Left lung (tissue), 10 donors: Measurements from ENCODE around the gene CTNNB1. TPM values are rescaled to one million over a fixed set of nuclear protein-coding genes. Genes with fewer than 3 reads are reported as not detected.

Experiments
- ATAC-seq: fragments of 200-7000 bp; cut with Tn5 transposase; one replicate; pipeline ENCODE4 v1.9.1; 2020; ENCODE audit warnings: moderate library complexity
- DNase-seq, 4 donors: peaks; one replicate each; pipeline ENCODE4 v3.0.0-alpha.2; 2013 to 2020
- H3K27ac ChIP-seq, 2 donors: fragments of 200-600 bp; sonication (generic) in 1 of 2; one replicate each; pipeline versions ENCODE4 v1.5.0 to v1.8.0; 2020 to 2021
- H3K27me3 ChIP-seq, 2 donors: fragments of 200-600 bp; sonication (generic) in 1 of 2; one replicate each; pipeline versions ENCODE4 v1.5.0 to v1.8.0; 2020 to 2021
- H3K36me3 ChIP-seq, 2 donors: fragments of 200-600 bp; sonication (generic) in 1 of 2; one replicate each; pipeline versions ENCODE4 v1.5.0 to v1.8.0; 2020 to 2021
- H3K4me1 ChIP-seq, 2 donors: fragments of 200-600 bp; one replicate each; pipeline ENCODE4 v1.8.0; 2021
- H3K4me3 ChIP-seq, 2 donors: fragments of 200-600 bp; sonication (generic) in 1 of 2; one replicate each; pipeline versions ENCODE4 v1.5.0 to v1.8.0; 2020 to 2021; ENCODE audit warnings: mild to moderate bottlenecking in 1 of 2
- H3K9me3 ChIP-seq, 2 donors: fragments of 200-600 bp; sonication (generic) in 1 of 2; one replicate each; pipeline versions ENCODE4 v1.5.0 to v1.8.0; 2020 to 2021
- intact Hi-C, 2 donors: fragments of 100-400 bp; cut with DNase I; formaldehyde crosslinking; loops; one replicate each; pipeline versions ENCODE4 v1.11.2 to v1.14.2; 2022
- polyA plus RNA-seq, 6 donors: library from polyadenylated mRNA; unstranded; fragments of 120-200 nt; gene quantifications; one replicate each; pipeline ENCODE4 v1.2.1, GENCODE V29; 2013; ENCODE audit not compliant: insufficient read length in 6 of 6
- total RNA-seq, 2 donors: library from RNA; stranded (reverse); fragmentation: NEBNext Ultra II Directional; extraction: Animal tissue kit (Norgen Biotek cat#: 25700); gene quantifications; one replicate each; pipeline ENCODE4 v1.2.1, GENCODE V29; 2021
- TF ChIP-seq, protein P1 (sequence below), 2 donors: fragments of 200-600 bp; sonication (generic) in 1 of 2; IDR thresholded peaks; one replicate each; pipeline versions ENCODE4 v1.5.0 to v1.8.0; 2021; ENCODE audit warnings: antibody characterized with exemption in 2 of 2
- donor health status: DM: no; HTN: yes; CAD: no.
- donor health status: DM: no; HTN: no; CAD: no.

CTNNB1 gene
- total and polyA plus RNA-seq, 8 donors, result 289 to 492 (median 448) TPM

DNA sequence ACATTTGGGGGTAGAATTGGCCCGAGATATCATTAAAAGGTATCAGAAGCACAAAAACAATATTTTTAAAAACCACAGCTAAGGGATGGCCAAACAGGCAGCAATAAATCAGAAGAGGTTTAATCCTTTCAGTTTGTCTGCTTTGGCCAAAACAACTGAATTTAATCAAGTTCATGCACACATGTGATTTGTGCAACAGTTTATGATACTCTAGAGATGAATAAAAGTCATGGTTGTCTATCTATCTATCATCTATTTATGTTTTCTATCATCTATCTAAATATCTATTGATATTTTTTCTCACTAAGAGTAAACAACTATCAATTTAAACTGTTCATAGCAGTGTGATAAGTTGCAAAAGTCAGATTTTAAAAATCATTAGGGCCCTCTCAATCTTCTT lies 13.0 kb upstream of the CTNNB1 start:
- Histone ChIP-seq H3K27ac (no peak overlapping the region), H3K4me3 (no peak overlapping the region), H3K36me3 (no peaks in the 10 kb centered on the region), H3K4me1 (no peaks in the 10 kb centered on the region), H3K9me3 (no peaks in the 10 kb centered on the region), H3K27me3 (no peaks in the 10 kb centered on the region)
- no peak for ATAC-seq
- intact Hi-C loops, result no loop called here
- DNase-seq, result no peak
- TF ChIP-seq, protein P1, sequence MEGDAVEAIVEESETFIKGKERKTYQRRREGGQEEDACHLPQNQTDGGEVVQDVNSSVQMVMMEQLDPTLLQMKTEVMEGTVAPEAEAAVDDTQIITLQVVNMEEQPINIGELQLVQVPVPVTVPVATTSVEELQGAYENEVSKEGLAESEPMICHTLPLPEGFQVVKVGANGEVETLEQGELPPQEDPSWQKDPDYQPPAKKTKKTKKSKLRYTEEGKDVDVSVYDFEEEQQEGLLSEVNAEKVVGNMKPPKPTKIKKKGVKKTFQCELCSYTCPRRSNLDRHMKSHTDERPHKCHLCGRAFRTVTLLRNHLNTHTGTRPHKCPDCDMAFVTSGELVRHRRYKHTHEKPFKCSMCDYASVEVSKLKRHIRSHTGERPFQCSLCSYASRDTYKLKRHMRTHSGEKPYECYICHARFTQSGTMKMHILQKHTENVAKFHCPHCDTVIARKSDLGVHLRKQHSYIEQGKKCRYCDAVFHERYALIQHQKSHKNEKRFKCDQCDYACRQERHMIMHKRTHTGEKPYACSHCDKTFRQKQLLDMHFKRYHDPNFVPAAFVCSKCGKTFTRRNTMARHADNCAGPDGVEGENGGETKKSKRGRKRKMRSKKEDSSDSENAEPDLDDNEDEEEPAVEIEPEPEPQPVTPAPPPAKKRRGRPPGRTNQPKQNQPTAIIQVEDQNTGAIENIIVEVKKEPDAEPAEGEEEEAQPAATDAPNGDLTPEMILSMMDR (IDR thresholded peaks at IDR 0.05), result no peak

DNA sequence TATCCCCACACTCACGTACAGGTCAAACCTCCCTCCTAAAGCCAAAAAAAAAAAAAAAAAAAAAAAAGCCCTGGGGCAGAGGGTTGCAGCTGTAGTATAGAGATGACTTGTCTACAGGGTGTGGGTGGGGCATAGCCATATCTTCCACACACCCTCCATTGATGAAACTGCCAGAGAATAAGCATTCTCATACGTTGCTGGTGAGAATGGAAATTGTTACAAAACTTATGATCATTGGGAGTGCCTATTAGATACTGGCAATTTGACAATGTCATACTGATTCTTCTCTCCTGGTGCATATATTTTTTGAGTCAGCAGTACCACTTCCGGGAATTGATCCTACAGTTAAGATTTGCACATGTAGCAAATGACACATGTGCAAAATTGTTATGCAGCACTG lies 11.0 kb upstream of the CTNNB1 start:
- Histone ChIP-seq H3K36me3 (no peaks in the 10 kb centered on the region), H3K9me3 (no peaks in the 10 kb centered on the region), H3K27me3 (no peaks in the 10 kb centered on the region), H3K4me1 (no peaks in the 10 kb centered on the region), H3K27ac (no peak overlapping the region), H3K4me3 (no peak overlapping the region)
- TF ChIP-seq, protein P1 (IDR thresholded peaks at IDR 0.05), result no peak
- intact Hi-C loops, result no loop called here
- DNase-seq, result no peak
- no peak for ATAC-seq

DNA sequence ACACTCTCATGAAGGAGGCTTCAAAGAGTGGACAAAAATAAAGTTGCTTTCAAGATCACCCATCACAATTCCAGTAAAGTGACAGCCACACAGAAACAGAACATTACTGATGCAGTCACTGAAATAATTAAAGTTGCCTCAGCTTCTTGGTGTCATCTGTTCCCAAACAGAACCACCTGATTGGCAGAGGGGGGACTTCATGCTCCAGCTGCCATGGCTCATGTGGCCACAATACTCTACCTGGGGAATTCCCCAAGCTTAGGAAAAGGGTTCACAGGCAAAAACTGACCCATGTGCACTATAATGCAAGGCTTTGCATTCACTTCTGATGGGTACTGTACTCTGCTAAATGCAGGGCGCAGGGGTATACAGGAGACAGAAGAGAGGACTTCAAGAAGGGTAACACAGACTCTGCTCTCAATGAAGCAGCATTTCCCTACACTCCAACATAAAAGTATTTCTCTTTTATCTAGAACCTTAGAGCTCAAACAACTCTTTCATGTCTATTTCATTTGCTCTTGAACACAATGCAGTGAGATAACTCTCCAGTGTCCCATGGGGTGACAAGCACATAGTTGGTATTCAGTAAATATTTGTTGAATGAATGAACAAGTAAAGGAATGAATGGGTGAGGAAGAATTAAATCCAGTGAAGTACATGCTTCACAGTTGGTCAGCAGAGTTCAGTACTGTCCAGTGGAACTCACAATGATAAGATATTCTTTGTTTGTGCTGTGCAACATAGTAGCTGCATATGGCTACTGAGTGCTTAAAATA lies 8.6 kb upstream of the CTNNB1 start:
- H3K36me3 ChIP-seq, result no peaks in the 10 kb centered on the region
- H3K4me3 ChIP-seq, result no peak overlapping the region
- TF ChIP-seq, protein P1 (IDR thresholded peaks at IDR 0.05), result no peak
- intact Hi-C loops, result loop anchor here in 1 of 2 donors (10.0 kb wide), 1 partner anchor 216 kb away; no protein-coding TSS in a partner anchor
- no peaks in the 10 kb centered on the region for H3K27me3 ChIP-seq
- H3K27ac ChIP-seq, result no peak overlapping the region
- no peak for DNase-seq
- H3K9me3 ChIP-seq, result no peaks in the 10 kb centered on the region
- no peaks in the 10 kb centered on the region for H3K4me1 ChIP-seq
- ATAC-seq, result no peak

DNA sequence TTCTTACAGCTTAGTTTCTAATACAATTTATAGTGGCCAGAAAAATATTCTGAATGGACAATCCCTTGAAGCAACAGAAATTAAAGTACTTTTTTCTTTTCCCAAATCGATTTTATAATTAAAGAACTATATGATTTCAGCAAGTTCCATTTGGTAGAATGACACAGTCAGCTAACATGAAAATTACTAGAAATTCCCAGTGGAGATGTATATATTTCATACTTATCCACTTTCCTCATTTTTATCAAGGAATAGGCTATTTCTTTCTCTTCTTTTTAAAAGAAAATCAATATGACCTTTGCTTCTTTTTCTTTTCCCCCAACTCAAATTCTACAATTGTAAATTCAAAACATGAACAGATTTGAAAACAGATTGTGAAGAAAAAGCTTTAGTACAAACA lies 6.4 kb upstream of the CTNNB1 start:
- no peaks in the 10 kb centered on the region for H3K4me1 ChIP-seq
- H3K4me3 ChIP-seq, result no peak overlapping the region
- H3K27ac ChIP-seq, result no peak overlapping the region
- no peak for ATAC-seq
- no peak for DNase-seq
- intact Hi-C loops, result loop anchor here in 1 of 2 donors (10.0 kb wide), 1 partner anchor 218 kb away; no protein-coding TSS in a partner anchor
- TF ChIP-seq, protein P1 (IDR thresholded peaks at IDR 0.05), result no peak
- H3K9me3 ChIP-seq, result no peaks in the 10 kb centered on the region
- no peaks in the 10 kb centered on the region for H3K36me3 ChIP-seq
- H3K27me3 ChIP-seq, result no peaks in the 10 kb centered on the region

DNA sequence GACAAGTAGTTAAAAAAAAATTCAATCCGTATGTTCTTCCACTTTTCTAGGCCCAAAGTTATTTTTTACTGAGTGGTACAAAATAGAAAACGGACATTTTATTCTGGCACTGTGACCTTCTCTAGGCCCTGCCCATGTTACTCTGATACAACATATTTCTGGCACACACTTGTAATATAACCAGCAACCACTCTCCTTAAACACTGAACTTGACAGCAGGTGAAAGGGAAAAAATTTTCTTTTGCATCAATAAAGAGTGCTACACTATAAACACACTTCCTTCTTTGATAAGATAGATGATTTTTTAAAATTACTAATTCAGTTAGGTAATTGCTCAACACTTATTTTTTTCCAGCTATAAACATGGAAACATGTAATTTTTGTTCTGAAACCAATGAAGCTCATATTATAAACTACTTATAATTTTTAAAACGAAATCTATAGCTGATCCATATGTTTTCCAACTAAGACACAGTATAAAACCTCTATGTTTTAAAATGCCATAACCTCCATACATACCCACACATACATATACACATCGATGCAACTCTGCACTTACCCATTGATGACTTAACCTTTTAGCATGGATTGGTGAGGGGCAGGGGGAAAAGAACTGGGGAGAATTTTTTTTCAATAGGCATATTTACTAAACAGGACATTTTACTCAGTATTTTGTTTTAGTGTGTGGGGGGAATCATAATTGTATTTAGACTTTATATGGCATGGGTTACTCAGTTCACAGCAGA lies 5.3 kb upstream of the CTNNB1 start:
- TF ChIP-seq, protein P1 (IDR thresholded peaks at IDR 0.05), result no peak
- Histone ChIP-seq H3K9me3 (no peaks in the 10 kb centered on the region), H3K4me3 (no peak overlapping the region), H3K4me1 (peaks cover 0 to 7% of the 10 kb centered on the region in 2 donors), H3K27me3 (no peaks in the 10 kb centered on the region), H3K27ac (no peak overlapping the region), H3K36me3 (no peaks in the 10 kb centered on the region)
- intact Hi-C loops, result loop anchor here in 1 of 2 donors (10.0 kb wide), 1 partner anchor 219 kb away; no protein-coding TSS in a partner anchor
- ATAC-seq (no peak), DNase-seq (no peak)
